ENCODE results near the gene CACNA2D1.

Gene CACNA2D1

GRCh38 chr7:82294382-82294784 lies 149.2 kb downstream of the CACNA2D1 start:
- ATAC-seq: peak; percentile 69
- TF ChIP-seq ZFP3 (CRISPR knock-in tag; IDR thresholded peaks at IDR 0.05) (no peak), SNAI2 (CRISPR knock-in tag; IDR thresholded peaks at IDR 0.05) (no peak), ZNF8 (CRISPR knock-in tag; IDR thresholded peaks at IDR 0.05) (no peak), GLIS3 (CRISPR knock-in tag; IDR thresholded peaks at IDR 0.05) (no peak), CSDC2 (CRISPR knock-in tag; IDR thresholded peaks at IDR 0.05) (no peak), ISL1 (CRISPR knock-in tag; IDR thresholded peaks at IDR 0.05) (peak; percentile 98), BACH2 (CRISPR knock-in tag; IDR thresholded peaks at IDR 0.05; ENCODE audit: borderline replicate concordance) (peak; percentile 73; the same call in 1 of the 2 replicates), CREB5 (CRISPR knock-in tag; IDR thresholded peaks at IDR 0.05; ENCODE audit: low read depth) (peak; percentile 88), ARNTL (CRISPR knock-in tag; IDR thresholded peaks at IDR 0.05; ENCODE audit: borderline replicate concordance, low read depth) (no peak), ESRRG (CRISPR knock-in tag; IDR thresholded peaks at IDR 0.05) (no peak), PPARA (CRISPR knock-in tag; IDR thresholded peaks at IDR 0.05; ENCODE audit: borderline replicate concordance) (no peak), PATZ1 (CRISPR knock-in tag; IDR thresholded peaks at IDR 0.05; ENCODE audit: borderline replicate concordance) (peak; percentile 55; the same call in 1 of the 2 replicates), TCF4 (CRISPR knock-in tag; IDR thresholded peaks at IDR 0.05; ENCODE audit: borderline replicate concordance) (no peak; the same call in 1 of the 2 replicates), TOX (CRISPR knock-in tag; IDR thresholded peaks at IDR 0.05; ENCODE audit: borderline replicate concordance) (no peak; the same call in 1 of the 2 replicates), RARB (CRISPR knock-in tag; IDR thresholded peaks at IDR 0.05) (no peak), ZFP30 (CRISPR knock-in tag; IDR thresholded peaks at IDR 0.05) (no peak), OSR1 (CRISPR knock-in tag; IDR thresholded peaks at IDR 0.05) (no peak), ZNF70 (CRISPR knock-in tag; IDR thresholded peaks at IDR 0.05) (no peak), ZC3H10 (CRISPR knock-in tag; IDR thresholded peaks at IDR 0.05) (0 out of 2 replicates have a peak, but pooled peaks have one; percentile 62), ZNF565 (CRISPR knock-in tag; conservative IDR thresholded peaks at IDR 0.05; ENCODE audit: low read depth) (no peak), TSHZ2 (CRISPR knock-in tag; IDR thresholded peaks at IDR 0.05) (no peak)
- TF ChIP-seq, protein P1, sequence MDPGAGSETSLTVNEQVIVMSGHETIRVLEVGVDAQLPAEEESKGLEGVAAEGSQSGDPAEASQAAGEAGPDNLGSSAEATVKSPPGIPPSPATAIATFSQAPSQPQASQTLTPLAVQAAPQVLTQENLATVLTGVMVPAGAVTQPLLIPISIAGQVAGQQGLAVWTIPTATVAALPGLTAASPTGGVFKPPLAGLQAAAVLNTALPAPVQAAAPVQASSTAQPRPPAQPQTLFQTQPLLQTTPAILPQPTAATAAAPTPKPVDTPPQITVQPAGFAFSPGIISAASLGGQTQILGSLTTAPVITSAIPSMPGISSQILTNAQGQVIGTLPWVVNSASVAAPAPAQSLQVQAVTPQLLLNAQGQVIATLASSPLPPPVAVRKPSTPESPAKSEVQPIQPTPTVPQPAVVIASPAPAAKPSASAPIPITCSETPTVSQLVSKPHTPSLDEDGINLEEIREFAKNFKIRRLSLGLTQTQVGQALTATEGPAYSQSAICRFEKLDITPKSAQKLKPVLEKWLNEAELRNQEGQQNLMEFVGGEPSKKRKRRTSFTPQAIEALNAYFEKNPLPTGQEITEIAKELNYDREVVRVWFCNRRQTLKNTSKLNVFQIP (CRISPR knock-in tag; IDR thresholded peaks at IDR 0.05; ENCODE audit: borderline replicate concordance, low read depth): no peak
- TF ChIP-seq, protein P2, sequence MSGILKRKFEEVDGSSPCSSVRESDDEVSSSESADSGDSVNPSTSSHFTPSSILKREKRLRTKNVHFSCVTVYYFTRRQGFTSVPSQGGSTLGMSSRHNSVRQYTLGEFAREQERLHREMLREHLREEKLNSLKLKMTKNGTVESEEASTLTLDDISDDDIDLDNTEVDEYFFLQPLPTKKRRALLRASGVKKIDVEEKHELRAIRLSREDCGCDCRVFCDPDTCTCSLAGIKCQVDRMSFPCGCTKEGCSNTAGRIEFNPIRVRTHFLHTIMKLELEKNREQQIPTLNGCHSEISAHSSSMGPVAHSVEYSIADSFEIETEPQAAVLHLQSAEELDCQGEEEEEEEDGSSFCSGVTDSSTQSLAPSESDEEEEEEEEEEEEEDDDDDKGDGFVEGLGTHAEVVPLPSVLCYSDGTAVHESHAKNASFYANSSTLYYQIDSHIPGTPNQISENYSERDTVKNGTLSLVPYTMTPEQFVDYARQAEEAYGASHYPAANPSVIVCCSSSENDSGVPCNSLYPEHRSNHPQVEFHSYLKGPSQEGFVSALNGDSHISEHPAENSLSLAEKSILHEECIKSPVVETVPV (CRISPR knock-in tag; IDR thresholded peaks at IDR 0.05): no peak

DNA sequence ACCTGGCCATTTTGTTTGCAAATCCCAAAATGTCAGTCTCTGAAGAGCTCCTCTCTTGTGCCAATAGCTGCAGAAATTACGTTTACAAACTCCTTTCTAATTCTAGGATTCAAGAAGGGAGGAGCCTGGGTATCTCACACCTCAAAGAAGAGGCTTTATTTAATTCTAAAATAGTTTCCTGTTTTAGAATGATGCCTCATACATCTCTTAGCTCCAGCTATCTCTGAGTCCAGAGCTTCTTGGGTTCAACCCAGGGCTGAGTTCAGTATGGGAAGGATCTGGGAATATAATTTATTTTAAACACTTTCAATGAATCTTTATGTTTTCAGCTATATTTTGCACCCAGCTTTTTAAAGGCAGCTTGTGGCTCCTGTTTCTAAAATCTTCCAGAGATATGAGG lies 150.1 kb downstream of the CACNA2D1 start:
- TF ChIP-seq CSDC2 (CRISPR knock-in tag; IDR thresholded peaks at IDR 0.05): no peak
- TF ChIP-seq OSR1 (CRISPR knock-in tag; IDR thresholded peaks at IDR 0.05): no peak
- no peak for TF ChIP-seq ZNF70 (CRISPR knock-in tag; IDR thresholded peaks at IDR 0.05)
- TF ChIP-seq ISL1 (CRISPR knock-in tag; IDR thresholded peaks at IDR 0.05): no peak
- no peak for ATAC-seq

Data from SK-N-SH treated with all-trans-retinoic acid at 6 μM for 48 hours (cell line).